KG1 (cell line): ENCODE data around the gene P2RY8.

Experiments used
- DNase-seq: peaks from one replicate; lab custom pipeline; 2025; lab: John Stamatoyannopoulos, UW

The P2RY8 gene

GRCh38 chrX:1417921-1418771 is 118.8 kb downstream of the P2RY8 start:
- no peak for DNase-seq

GRCh38 chrX:1416965-1417760 is 119.8 kb downstream of the P2RY8 start:
- DNase-seq = no peak

GRCh38 chrX:1416327-1416784 is 120.6 kb downstream of the P2RY8 start:
- no peak for DNase-seq
